ENCODE measurements around the gene RNF130. TPM values are rescaled to one million over a fixed set of nuclear protein-coding genes. Genes with fewer than 3 reads are reported as not detected.
A peak's percentile ranks its signal among the peaks of the same experiment; 100 is the strongest.

RNF130 gene
- total and polyA plus RNA-seq, 4 donors: 75.9 to 123 (median 90.8) TPM

DNA sequence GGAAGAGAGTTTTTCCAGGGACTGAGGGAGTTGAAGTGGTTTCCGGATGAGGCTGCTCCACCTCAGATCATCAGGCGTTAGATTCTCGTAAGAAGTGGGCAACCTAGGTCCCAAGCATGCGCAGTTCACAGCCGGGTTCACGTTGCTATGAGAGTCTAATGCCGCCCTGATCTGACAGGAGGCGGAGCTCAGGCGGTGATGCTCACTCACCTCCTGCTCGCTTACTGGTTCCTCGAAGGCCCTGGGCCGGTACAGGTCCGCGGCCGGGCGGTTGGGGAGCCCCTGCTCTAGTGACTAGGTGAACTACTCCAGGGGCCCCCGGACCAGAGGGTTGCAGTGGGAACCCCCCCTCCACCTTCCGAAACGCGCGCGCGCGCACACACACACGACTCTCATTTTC, 997 bp upstream of the RNF130 start:
- no peak overlapping the region for H3K9ac ChIP-seq (ENCODE audit: insufficient read depth in 1 of 2, low read length in 2 of 2)
- no peaks in the 10 kb centered on the region for H3K27me3 ChIP-seq (ENCODE audit: control insufficient read depth in 3 of 3, insufficient read depth in 3 of 3, low read length in 2 of 3)
- H3K27ac ChIP-seq (ENCODE audit: low read depth in 1 of 2, low read length in 1 of 2): peak overlapping the region in 1 of 2 donors; percentile 100
- ATAC-seq (ENCODE audit: insufficient read depth, low FRiP score): no peak
- TF ChIP-seq, protein P1, sequence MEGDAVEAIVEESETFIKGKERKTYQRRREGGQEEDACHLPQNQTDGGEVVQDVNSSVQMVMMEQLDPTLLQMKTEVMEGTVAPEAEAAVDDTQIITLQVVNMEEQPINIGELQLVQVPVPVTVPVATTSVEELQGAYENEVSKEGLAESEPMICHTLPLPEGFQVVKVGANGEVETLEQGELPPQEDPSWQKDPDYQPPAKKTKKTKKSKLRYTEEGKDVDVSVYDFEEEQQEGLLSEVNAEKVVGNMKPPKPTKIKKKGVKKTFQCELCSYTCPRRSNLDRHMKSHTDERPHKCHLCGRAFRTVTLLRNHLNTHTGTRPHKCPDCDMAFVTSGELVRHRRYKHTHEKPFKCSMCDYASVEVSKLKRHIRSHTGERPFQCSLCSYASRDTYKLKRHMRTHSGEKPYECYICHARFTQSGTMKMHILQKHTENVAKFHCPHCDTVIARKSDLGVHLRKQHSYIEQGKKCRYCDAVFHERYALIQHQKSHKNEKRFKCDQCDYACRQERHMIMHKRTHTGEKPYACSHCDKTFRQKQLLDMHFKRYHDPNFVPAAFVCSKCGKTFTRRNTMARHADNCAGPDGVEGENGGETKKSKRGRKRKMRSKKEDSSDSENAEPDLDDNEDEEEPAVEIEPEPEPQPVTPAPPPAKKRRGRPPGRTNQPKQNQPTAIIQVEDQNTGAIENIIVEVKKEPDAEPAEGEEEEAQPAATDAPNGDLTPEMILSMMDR (IDR thresholded peaks at IDR 0.05; ENCODE audit: control extremely low read depth, extremely low read depth): no peak
- H3K36me3 ChIP-seq (ENCODE audit: control insufficient read depth in 4 of 4, insufficient read depth in 4 of 4, low read length in 4 of 4): no peaks in the 10 kb centered on the region
- no peak overlapping the region for H3K4me3 ChIP-seq
- 76 to 81% methylated on average over 25 of the region's 25 CpGs for WGBS, 2 donors
- no peak for DNase-seq
- peaks cover 0 to 32% (median 7%) of the 10 kb centered on the region in 5 donors for H3K4me1 ChIP-seq (ENCODE audit: control insufficient read depth in 5 of 5, insufficient read depth in 5 of 5, low read length in 5 of 5)
- H3K9me3 ChIP-seq (ENCODE audit: control insufficient read depth in 4 of 4, insufficient read depth in 3 of 4, low read length in 3 of 4): no peaks in the 10 kb centered on the region

DNA sequence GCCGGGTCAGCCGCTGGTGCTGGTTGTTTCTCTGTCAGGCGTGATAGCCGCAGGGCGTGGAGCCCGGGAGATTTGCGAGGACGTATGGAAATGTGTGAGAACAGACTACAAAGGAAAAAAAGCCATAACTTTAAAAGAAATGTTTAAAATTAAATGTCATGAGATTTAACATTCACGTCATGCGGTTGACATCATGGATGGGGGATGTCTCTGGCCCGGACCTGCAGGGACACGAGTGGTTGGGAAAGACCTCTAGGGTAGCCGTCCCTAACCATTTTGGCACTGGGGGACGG, 643 bp upstream of the RNF130 start:
- H3K9me3 ChIP-seq (ENCODE audit: control insufficient read depth in 4 of 4, insufficient read depth in 3 of 4, low read length in 3 of 4): no peaks in the 10 kb centered on the region
- 17 to 18% methylated on average over 14 of the region's 14 CpGs for WGBS, 2 donors
- no peak overlapping the region for H3K4me3 ChIP-seq
- H3K4me1 ChIP-seq (ENCODE audit: control insufficient read depth in 5 of 5, insufficient read depth in 5 of 5, low read length in 5 of 5): peaks cover 0 to 35% (median 7%) of the 10 kb centered on the region in 5 donors
- TF ChIP-seq, protein P1 (IDR thresholded peaks at IDR 0.05; ENCODE audit: control extremely low read depth, extremely low read depth): no peak
- no peaks in the 10 kb centered on the region for H3K27me3 ChIP-seq (ENCODE audit: control insufficient read depth in 3 of 3, insufficient read depth in 3 of 3, low read length in 2 of 3)
- H3K27ac ChIP-seq (ENCODE audit: low read depth in 1 of 2, low read length in 1 of 2): peak overlapping the region; percentile 100
- no peaks in the 10 kb centered on the region for H3K36me3 ChIP-seq (ENCODE audit: control insufficient read depth in 4 of 4, insufficient read depth in 4 of 4, low read length in 4 of 4)
- no peak for ATAC-seq (ENCODE audit: insufficient read depth, low FRiP score)
- DNase-seq: no peak
- H3K9ac ChIP-seq (ENCODE audit: insufficient read depth in 1 of 2, low read length in 2 of 2): no peak overlapping the region

DNA sequence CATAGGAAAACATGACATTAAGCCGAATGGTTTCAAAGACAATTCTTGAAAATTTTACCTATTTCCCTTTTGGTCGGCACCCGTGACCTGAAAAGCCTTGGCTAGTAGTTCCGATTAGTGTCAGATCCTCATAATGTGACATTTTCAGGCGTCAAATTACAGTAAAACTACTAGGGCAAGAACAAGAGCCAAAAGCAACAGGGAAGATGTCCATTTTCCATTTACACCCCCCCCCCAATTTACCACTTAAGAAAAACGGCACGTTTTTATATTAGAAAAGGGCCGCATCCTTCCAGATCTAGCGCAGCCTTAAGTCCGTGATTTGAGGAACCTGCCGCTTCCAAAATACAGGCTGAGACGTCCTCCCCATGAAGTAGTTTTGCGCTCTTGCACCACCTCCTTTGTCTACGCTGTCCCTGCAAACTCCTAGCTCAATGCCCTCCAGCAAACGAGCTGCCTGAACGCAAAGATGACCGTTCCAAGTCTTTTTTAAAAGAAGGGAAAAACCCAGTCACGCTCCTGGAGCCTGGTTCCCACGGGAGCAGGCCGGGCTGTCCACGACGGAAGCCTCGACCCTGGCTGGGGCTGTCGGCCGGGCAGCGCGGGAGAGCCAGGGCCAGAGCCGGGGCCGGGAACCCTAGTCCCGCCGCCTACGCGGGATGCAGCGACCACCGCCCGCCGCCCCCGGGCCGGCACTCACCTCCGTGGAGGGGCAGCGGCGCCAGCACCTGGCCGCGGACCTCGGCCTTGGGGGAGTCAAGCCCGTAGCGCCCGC, 616 bp downstream of the RNF130 start:
- DNase-seq: peak; percentile 60 to 79 (median 76)
- peak; percentile 47 for ATAC-seq (ENCODE audit: insufficient read depth, low FRiP score)
- Histone ChIP-seq H3K9ac (ENCODE audit: insufficient read depth in 1 of 2, low read length in 2 of 2) (peak overlapping the region; percentile 74 to 82), H3K27ac (ENCODE audit: low read depth in 1 of 2, low read length in 1 of 2) (peak overlapping the region; percentile 96 to 100), H3K4me3 (peak overlapping the region; percentile 76), H3K4me1 (ENCODE audit: control insufficient read depth in 5 of 5, insufficient read depth in 5 of 5, low read length in 5 of 5) (peaks cover 0 to 35% (median 7%) of the 10 kb centered on the region in 5 donors), H3K36me3 (ENCODE audit: control insufficient read depth in 4 of 4, insufficient read depth in 4 of 4, low read length in 4 of 4) (no peaks in the 10 kb centered on the region), H3K9me3 (ENCODE audit: control insufficient read depth in 4 of 4, insufficient read depth in 3 of 4, low read length in 3 of 4) (no peaks in the 10 kb centered on the region), H3K27me3 (ENCODE audit: control insufficient read depth in 3 of 3, insufficient read depth in 3 of 3, low read length in 2 of 3) (no peaks in the 10 kb centered on the region)
- TF ChIP-seq, protein P1 (IDR thresholded peaks at IDR 0.05; ENCODE audit: control extremely low read depth, extremely low read depth): no peak
- WGBS, 2 donors: 2 to 3% methylated on average over 41 to 48 of the region's 48 CpGs
